ENCODE results near the gene TUT7.

- no peak for TF ChIP-seq POLR2A (IDR thresholded peaks at IDR 0.05)
- TF ChIP-seq, protein P1, sequence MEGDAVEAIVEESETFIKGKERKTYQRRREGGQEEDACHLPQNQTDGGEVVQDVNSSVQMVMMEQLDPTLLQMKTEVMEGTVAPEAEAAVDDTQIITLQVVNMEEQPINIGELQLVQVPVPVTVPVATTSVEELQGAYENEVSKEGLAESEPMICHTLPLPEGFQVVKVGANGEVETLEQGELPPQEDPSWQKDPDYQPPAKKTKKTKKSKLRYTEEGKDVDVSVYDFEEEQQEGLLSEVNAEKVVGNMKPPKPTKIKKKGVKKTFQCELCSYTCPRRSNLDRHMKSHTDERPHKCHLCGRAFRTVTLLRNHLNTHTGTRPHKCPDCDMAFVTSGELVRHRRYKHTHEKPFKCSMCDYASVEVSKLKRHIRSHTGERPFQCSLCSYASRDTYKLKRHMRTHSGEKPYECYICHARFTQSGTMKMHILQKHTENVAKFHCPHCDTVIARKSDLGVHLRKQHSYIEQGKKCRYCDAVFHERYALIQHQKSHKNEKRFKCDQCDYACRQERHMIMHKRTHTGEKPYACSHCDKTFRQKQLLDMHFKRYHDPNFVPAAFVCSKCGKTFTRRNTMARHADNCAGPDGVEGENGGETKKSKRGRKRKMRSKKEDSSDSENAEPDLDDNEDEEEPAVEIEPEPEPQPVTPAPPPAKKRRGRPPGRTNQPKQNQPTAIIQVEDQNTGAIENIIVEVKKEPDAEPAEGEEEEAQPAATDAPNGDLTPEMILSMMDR (IDR thresholded peaks at IDR 0.05): no peak
These were observed 18.2 kb downstream of the TUT7 start for GRCh38 chr9:86336058-86336457.
